ENCODE data around the gene MEST.

The MEST gene

GRCh38 chr7:130473876-130474275, 18.0 kb upstream of the MEST start:
- no peak for TF ChIP-seq CTCF (IDR thresholded peaks at IDR 0.05; ENCODE audit: low read depth, low read length)
- H3K4me3 ChIP-seq (ENCODE audit: low read depth, low read length): no peak overlapping the region

- TF ChIP-seq CTCF (IDR thresholded peaks at IDR 0.05; ENCODE audit: low read depth, low read length): no peak
- no peak overlapping the region for H3K4me3 ChIP-seq (ENCODE audit: low read depth, low read length)
Observed at GRCh38 chr7:130475776-130476175, 16.1 kb upstream of the MEST start.

GRCh38 chr7:130476297-130477150, 15.4 kb upstream of the MEST start:
- no peak overlapping the region for H3K4me3 ChIP-seq (ENCODE audit: low read depth, low read length)
- TF ChIP-seq CTCF (IDR thresholded peaks at IDR 0.05; ENCODE audit: low read depth, low read length): no peak

- no peak overlapping the region for H3K4me3 ChIP-seq (ENCODE audit: low read depth, low read length)
- no peak for TF ChIP-seq CTCF (IDR thresholded peaks at IDR 0.05; ENCODE audit: low read depth, low read length)
Observed at GRCh38 chr7:130478991-130479390, 12.9 kb upstream of the MEST start.

- no peak overlapping the region for H3K4me3 ChIP-seq (ENCODE audit: low read depth, low read length)
- no peak for TF ChIP-seq CTCF (IDR thresholded peaks at IDR 0.05; ENCODE audit: low read depth, low read length)
Observed at GRCh38 chr7:130479716-130480400, 12.0 kb upstream of the MEST start.

- no peak overlapping the region for H3K4me3 ChIP-seq (ENCODE audit: low read depth, low read length)
- TF ChIP-seq CTCF (IDR thresholded peaks at IDR 0.05; ENCODE audit: low read depth, low read length): no peak
Observed at GRCh38 chr7:130481898-130482297, 10.0 kb upstream of the MEST start.

- H3K4me3 ChIP-seq (ENCODE audit: low read depth, low read length): no peak overlapping the region
- TF ChIP-seq CTCF (IDR thresholded peaks at IDR 0.05; ENCODE audit: low read depth, low read length): no peak
Observed at GRCh38 chr7:130483031-130483430, 8.9 kb upstream of the MEST start.
